Dedifferentiated amniotic fluid mesenchymal stem cell (primary cell): ENCODE results near the gene DCAF8.

Experiments used
- DNase-seq: peaks from one replicate; pipeline ENCODE4 v3.0.0-alpha.2; 2016; ENCODE audit errors: extremely low spot score

The DCAF8 gene

GRCh38 chr1:160225345-160225744, 37.0 kb downstream of the DCAF8 start:
- no peak for DNase-seq

GRCh38 chr1:160224606-160225005, 37.7 kb downstream of the DCAF8 start:
- DNase-seq = no peak

DNA sequence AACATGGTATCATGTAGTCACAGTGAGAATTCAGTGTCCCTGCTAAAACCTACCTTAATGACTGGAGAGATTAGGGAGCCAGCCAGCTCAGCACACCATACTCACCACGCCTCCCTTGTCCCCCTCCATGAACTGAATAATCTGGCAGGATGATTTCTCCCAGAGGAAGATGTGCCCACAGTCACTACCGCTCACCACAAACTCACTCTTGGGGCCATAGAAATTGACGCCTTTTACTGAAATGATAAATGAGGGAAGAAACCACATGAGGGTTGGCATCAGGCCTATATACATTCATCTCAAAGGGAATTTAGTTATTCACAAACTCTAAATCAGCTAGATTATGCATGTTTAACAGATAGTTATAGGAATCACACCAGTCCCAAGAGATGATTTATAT, 39.8 kb downstream of the DCAF8 start:
- DNase-seq = no peak

DNA sequence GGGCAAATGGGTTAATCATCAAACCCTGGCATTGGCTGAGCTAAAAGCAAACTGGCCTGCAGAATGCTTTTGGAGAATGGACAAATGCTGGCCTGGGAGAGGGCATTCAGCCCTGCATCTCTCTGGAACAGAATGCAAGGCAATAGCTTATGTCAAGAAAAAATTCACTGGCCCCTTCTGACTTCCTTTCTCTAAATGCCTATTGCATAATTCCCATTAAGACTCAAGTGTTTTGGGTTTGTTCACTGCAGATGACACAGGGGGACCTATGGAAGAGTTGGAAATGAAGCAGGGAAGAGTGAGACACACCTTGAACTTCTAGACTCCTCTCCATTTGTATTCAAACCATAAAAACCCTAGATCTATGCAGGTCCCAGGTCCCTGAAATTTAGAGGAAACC, 41.3 kb downstream of the DCAF8 start:
- no peak for DNase-seq

DNA sequence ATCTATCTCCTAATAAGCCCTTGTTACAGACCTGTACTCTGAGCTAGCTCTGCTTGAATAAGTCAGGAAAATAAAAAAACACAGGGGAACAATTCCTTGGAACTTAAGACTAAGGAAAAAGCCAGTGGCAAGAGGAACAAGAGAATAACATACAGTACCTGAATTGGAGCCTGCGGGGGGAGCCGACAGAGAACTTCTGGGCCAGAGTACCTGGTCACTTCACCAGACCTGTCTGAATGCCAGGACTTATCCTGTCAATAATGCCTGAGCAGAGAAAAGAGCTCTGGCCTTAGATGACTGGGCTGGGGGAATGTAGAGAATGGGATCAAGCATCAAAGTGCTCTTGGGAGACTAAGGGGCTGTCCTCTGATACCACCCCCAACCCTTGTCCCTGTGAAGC, 42.0 kb downstream of the DCAF8 start:
- no peak for DNase-seq

DNA sequence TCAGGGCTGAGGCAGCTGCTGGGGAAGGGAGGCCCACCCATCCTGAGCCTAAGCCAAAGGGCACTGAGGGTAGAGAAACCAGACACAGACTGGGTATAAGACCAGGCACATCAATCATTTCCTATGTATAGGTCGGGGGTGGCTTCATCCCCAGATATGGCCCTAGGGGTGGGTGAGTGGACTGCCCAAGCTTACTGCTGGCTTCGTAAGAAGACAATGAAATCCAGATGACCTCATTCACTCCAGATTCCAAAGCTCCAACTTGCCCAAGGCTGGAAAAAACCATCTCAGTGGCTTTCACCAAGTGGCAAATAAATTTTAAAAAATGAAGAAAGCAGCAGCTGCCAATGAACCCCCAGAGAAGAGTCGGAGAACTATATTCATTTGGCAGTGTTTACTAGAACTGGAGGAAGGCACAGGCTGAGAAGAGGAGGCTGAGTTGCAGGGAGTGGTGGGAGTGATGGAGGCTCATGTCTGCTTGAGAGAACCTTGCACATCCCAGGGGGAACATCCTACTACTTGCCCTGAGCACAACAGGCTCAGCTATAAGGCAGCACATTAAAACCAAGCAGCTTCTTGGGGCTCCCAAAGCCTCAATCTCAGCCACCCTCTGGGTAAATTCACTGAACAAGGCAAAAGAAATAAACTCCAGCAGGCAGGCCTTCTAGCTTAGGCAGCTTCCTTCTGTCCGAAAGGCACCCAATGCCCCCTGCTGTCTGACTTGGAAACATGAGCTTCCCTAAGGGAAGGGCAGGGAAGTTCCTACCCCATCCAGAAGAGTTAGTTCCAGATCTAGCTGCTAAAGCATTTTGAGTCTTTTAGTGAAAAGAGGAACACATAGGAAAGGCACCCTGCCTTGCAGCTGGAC, 43.1 kb downstream of the DCAF8 start:
- peak; percentile 84 for DNase-seq

- no peak for DNase-seq
Observed at GRCh38 chr1:160217481-160218051, 44.8 kb downstream of the DCAF8 start.

- no peak for DNase-seq
Observed at GRCh38 chr1:160216301-160216700, 46.0 kb downstream of the DCAF8 start.

DNA sequence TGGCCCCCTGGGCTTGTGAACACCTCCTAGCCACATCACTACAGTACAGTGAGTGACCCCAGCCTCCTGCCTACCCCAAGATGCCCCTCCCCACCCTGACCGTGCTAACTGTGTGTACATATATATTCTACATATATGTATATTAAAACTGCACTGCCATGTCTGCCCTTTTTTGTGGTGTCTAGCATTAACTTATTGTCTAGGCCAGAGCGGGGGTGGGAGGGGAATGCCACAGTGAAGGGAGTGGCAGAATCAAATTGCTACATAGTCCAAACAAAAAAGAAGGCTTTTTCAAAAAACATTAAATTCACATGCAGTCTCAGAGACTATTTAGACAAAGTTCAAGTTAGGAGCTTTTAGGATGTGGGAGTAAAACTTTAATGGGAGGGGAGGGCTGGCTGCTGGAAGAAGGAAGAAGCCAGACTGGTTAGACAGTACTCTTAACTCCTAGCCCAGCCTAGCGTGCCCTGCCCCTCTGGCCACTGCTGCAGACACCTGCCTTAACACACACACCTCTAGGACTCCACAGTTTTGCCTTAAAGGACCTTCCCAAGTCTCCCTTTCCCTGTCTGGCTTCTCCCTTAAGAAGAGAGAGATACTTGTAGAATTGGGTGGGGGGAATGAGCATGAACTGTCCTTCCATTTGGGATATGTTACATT, 47.7 kb downstream of the DCAF8 start:
- no peak for DNase-seq

- DNase-seq = no peak
Observed at GRCh38 chr1:160211046-160211790, 51.1 kb downstream of the DCAF8 start.

- DNase-seq = no peak
Observed at GRCh38 chr1:160210561-160210960, 51.8 kb downstream of the DCAF8 start.

DNA sequence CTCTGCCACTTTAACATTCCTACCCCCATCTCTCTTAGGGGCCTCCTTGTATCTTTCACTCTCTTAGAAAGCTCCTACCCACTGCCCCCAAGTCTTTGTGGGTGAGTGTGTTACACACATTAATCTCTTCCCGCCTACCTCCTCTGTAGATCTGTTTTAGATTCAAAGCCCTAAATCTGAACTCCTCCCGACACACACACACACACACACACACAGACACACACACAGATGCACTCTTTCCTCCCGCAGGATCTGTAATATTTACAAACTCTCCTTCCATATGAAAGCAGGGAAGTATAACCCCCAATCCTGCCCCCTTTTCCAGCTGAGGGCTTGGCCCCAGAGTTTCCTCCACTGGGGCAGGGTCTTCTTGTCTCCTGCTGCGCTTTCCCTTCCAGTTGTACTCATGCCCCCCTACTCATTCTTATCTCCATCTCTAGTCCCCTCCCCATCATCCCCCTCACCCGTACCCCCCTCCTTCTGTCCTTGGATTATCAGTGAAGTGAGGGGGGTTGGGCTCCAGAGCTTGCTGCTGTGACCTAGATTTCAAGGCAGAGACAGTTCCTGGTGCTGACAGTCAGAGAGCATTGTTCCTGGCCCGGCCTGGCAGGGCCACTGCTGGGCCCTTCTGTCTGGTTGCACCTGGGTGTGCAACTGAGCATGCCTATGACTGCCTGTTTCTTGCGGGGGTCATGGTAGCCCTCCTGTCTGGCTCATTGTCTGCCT, 52.9 kb downstream of the DCAF8 start:
- DNase-seq = no peak

- DNase-seq = no peak
Observed at GRCh38 chr1:160208557-160209320, 53.6 kb downstream of the DCAF8 start.

DNA sequence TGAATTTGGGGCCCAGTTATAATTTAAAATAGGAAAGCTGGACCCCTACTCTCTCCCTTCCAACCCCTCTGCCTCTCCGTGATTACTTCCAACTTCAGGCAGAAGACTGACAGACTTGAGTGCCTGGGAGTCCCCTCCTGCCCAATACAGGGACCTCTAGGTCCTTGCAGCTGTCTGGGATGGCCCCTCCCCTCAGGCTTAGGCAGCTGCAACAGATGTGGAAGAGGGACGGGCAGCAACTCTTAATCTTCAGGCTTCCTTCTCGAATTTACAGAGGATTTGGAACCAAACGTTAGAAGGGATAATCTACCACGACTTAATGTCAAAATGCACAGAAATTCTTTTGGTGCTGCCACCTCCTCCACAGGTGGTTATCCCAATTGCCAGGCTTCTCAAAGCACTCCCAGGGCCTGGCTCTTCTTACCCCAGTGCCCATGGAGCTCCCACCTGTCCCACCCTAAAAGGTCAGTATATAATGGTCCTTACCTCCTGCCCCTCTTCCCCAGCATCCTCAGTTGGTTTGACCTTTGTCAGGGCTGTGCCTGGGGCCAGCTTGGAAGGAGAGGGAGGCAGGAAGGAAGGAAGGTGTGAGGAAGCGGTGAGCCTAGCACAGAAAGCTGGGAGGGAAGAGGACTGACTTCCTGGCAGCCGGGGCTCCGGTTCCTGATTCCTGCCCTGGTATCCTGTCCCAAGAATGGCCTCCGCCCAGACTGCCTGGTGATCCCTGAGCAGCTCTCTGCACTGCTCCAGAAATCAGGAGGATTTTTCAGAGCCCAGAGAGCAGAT, 54.4 kb downstream of the DCAF8 start:
- no peak for DNase-seq

DNA sequence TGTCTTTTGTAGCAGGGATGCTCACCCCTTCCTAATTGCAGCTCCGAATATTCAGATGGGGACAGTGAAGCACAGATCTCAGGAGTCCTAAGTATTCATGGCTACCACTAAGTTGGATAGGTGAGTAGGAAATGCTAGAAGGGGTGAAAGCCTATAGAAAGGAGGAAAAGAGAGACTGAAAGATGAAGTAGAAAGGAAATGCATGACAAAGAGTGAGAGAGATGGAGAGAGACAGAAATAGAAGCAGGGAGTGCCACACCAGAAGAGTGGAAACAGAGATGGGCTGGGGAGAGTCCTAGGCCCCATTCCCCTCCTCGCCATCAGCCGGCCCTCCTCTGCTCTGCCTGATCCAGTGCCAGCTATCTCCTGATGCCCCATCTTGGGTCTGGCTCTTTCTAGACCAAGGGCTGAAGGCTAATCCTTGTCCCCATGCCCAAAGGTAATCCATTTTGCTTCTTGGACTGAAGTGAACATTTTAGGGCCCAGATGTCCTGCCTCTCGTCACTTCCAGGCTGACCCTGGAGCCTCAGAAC, 55.2 kb downstream of the DCAF8 start:
- no peak for DNase-seq

GRCh38 chr1:160206421-160207117, 55.8 kb downstream of the DCAF8 start:
- peak; percentile 82 for DNase-seq

GRCh38 chr1:160206036-160206389, 56.3 kb downstream of the DCAF8 start:
- DNase-seq = peak; percentile 36

GRCh38 chr1:160205242-160206035, 56.9 kb downstream of the DCAF8 start, which contains the start of gene PEA15:
Gene PEA15 (plus strand): TSS chr1:160205384. CDS start chr1:160211545, 6,161 bp downstream.
- DNase-seq = peak; percentile 40
